Activated CD8-positive, alpha-beta memory T cell treated with anti-CD3 and anti-CD28 coated beads for 1 hour (primary cell): ENCODE data around the gene CTU2.

Experiments
- DNase-seq, 2 donors: peaks; one replicate each; pipeline ENCODE4 v3.0.0-alpha.2; 2020; ENCODE audit warnings: low read depth in 1 of 2; ENCODE audit errors: extremely low read depth in 1 of 2

Gene CTU2

DNA sequence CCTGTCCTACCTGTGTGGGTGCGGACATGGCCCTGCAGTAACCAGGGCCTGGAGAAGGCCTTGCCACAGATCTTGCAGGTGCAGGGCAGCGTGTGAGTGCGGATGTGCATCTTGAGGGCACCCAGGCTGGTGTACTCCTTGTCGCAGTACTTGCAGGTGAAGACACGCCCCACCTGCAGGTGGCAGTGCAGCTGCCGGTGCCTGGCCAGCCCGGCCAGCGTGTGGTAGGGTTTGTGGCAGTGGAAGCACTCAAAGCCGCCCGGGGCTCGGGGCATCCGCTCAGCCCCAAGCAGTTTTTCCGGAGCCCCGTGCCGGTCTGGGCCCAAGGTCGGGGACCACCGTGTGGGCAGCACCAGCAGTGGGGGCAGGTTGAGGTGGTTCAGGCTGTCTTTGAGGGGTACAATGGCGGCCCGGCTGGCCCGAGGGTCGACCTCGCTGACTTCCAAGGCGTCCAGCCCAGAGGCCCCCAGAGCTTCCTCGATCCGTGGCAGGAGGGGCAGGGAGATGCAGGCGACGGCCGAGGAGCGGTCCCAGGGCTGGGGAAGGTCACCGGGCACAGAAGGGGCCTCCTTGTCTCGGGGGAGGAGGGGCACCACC is 25.1 kb upstream of the CTU2 start:
- DNase-seq: no peak

DNA sequence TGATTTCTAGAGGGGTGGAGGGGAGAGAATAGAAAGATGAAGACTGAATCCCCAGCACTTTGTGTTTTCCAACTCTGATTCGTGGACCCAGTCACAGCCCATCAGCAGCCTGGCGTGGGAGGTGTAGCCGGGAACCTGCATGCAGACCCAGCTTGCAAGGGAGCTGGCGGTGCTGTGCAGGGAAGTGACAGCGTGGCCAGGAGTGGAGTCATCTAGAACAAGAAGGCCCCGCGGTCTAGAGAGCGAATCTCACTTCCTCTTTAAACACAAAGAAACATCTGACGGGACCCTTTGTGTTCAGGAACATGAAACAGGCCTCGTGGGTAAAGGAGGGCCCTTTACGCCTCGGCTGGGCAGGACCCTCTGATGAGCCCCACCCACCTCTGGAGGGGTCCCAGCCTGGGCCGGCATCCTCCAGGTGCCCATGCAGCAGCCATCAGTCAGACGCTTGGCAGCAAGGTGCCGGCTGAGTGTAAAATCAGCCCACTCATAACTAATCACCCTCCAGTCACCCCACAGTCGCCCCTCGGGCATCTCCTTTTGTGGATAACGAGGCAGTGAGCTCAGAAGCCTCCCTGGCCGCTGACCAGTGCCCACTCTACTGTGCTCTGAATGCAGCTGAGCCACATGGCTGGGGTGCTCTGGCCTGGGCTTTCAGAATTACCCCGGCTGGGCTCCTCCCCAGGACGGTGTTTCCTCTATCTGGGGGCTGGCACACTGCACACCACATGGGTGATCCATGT is 24.4 kb upstream of the CTU2 start:
- no peak for DNase-seq

DNA sequence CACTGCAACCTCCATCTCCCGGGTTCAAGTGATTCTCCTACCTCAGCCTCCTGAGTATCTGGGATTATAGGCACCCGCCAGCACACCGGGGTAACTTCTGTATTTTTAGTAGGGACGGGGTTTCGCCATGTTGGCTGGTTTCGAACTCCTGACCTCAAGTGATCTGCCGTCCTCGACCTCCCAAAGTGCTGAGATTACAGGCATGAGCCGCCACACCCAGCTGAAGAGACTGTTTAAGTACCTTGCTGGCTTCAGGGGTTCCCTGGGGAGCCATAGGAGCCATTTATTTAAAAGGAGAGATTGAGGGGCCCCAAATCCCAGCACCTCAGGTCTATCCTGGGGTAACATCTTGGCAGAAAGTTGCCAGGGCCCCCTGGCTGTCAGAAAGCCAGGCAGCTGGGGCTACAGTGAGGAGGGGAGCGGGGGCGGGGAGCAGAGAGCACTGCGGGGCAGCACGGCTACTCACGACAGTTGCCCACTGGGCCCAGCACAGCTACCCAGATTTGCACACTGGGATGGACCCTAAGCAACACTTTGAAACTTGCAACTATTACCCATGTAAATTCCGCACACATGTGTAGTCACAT is 21.6 kb upstream of the CTU2 start:
- DNase-seq: no peak

DNA sequence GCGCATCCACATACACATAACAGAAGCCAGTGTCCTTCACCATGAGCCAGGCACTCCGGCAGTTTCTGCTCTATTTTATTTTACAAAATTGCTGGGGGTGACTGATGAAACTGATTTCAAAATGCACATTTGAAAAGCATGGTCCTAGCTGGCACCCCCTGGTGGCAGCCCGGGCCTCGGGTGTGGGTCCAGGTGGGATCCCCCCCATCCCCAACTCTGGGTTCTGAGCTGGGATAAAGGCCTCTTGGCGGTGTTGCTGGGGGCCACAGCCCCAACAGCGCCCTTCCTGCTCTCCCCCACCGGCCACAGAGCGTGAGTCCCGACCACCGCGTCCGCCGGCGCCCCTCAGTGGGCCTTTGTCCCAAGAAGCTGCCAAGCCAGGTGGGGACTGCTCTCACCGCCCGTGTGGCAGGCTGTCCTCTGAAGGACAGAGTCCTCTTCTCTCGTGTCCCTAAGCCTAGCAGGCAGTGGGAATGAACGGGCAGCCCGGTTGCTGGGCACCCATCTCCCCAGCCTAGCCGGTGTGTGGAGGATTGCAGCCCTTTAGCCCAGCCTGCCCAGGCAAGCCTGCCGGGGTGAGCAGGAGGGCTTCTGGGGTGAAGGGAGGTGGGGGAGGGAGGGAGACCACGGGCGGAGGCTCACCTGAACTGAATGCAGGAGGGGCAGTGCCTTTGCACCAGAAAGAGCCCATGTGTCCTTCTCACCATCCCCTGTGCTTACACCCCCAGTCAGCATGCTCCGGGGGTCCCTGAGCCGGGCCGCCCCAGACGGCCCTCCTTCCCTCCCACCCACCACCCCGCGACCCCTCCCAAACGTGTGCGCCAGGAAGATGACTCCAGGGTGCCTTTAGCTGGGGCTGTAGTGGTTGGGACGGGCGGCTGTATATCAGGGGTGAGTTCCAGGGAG is 20.9 kb upstream of the CTU2 start:
- peak in 1 of 2 donors; percentile 61 for DNase-seq

DNA sequence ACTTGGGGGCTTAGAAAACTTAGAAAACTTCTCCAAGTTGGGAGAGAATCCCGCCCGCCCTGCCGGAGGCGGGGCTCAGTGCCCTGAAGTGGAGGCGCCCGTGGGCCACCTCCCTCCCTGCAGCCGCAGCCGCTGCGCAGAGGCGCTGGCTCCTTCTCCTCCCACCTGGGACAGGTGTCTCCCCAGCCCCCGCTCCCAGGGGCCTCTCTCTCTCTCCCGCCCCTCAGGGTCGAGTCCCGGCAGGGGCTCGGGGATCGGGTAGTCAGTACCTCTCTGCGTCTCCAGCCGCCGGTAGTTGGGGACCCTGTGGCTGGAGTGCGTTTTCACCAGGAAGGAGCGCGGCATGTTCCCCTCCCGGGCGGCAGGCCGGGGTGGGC is 20.3 kb upstream of the CTU2 start:
- DNase-seq: no peak

DNA sequence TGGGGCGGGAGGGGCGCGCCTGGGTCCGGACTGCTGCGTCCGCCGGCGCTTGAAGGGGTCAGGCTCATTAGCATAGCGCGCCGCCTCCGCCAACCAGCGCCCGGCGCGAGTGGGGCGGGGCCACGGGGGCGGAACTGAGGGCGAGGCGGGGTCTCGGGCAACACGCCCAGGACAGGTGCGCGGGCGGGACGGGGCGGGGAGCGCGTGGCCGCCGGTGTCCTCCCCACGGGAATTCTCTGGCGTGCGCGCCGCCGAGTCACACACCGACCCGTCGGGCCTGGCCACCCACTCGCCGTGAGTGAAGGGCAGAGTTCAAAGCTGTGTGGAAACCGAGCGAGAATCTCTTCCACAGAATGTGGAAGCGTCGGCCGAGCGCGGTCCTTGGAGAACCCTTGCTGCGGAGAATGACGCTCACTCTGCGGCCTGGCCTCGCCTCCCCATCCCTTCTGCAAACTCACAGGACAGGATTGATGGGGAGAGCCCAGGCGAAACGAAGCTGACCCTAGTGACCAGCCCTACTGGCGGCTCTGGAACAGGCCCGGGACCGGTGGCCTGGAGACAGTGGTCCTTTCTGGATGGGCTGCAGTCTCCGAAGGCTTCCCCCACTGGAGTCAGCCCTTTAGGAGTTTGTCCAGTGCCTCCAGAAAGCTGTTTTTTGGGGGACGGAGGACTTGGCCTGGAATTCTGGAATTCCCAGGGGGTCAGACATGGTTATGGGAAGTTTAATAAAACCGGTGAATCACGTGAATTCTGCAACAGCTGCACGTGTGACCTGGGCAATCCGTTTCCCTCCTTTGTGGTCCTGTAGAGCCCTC is 19.7 kb upstream of the CTU2 start, which contains the start of gene SNAI3:
Gene SNAI3 (minus strand): TSS at position 69 of the 815 bp plus-strand sequence. CDS start 101 bp downstream, outside the sequence.
- DNase-seq: peak in 1 of 2 donors; percentile 77

DNA sequence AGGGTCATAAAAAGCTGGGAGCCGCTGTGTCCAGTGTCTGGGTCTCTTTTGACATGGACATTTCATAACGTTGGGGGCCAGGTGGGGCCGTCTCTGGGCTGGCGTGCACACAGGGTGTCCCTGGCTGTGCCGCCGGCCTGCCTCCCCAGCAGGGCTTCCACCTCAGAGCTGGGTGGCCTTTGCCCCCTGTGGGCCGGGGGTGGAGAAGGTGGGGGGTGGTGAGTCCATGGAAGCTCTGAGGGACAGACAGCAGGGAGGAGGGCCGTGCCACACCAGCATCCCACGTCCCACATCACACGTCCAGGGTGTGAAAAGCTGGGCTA is 19.1 kb upstream of the CTU2 start:
- DNase-seq: no peak

DNA sequence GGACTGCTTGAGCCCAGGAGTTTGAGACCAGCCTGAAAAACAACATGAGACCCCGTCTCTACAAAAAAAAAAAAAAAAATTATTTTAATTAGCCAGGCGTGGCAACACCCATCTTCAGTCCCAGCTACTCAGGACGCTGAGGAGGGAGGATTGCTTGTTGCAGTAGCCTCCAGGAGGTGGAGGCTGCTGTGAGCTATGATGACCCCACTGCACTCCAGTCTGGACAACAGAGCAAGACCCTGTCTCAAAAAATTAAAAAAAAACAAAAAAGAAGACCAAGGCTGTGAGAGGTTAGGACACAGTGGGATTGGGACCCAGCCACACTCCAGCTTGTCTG is 18.7 kb upstream of the CTU2 start:
- DNase-seq: no peak

DNA sequence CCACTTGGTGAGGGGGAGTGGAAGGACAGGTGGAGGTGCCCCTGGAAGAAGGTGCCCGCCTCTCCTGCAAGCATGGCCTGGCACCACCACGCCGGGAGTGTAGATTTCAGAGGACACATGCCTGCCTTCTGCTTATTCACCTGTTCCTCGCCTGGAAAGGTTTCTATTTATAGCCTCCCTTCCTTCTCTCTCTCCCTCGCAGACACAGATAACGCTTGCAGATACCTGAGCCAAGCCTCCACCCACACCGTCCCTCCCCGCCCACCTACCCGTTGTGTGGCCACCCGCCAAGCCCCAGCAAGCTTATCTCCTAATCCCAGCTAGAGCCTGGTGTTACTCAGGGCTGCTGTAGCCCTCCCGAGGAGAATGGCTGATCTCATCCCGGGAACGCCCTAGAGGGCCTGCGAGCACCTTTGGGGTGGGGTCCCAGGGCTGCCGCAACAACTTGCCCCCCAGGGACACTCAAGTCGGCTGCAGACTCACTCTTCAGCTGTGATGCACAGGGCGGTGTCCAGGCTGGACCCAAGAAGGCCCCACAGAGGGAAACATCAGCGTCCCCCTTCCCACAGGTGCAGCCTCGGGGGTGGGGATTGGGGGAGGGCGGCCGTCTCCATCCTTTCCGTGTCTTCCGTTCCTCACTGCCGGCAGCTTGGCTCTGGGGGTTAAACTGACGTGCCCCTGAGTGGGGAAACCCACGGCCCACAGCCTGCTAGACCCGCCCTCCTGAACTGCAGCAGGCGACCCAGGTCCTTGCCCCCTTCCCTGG is 18.1 kb upstream of the CTU2 start:
- no peak for DNase-seq

DNA sequence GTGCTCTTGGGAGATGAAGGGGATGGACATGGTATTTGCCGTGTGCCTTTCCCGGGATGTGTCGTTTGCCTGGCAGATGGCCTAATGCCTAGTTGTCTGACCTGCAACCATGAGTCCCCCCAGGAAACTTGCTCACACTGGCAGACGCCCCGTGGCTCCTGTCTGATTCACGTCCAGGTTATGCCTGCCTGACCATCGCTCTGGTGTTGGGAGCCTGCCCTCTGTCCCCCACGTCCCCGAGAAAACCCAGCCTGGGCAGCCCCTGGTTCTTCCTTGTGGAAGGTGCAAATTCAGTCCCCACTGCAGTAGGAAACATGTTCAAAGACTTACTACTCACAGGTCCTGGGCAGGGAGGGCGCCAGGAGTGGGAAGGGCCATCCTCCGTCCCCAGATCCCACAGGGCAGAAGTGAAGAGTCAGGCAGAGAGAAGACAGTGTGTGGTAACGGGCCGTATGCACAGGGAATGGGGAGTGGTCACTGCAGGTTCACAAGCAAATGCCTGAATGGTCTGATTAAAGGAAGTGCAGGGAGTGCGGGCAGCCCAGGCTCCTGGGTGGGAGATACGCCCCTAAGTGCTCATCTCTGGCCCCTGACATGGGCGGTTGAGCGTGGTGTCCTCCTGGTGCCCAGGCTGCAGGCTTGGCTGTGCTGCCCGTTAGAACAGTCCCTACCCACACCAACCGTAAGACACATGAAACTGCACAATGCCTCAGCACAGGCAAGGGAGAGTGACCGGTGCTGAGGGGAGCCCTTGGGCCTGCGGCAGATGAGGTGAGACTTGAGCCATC is 15.8 kb upstream of the CTU2 start:
- no peak for DNase-seq

DNA sequence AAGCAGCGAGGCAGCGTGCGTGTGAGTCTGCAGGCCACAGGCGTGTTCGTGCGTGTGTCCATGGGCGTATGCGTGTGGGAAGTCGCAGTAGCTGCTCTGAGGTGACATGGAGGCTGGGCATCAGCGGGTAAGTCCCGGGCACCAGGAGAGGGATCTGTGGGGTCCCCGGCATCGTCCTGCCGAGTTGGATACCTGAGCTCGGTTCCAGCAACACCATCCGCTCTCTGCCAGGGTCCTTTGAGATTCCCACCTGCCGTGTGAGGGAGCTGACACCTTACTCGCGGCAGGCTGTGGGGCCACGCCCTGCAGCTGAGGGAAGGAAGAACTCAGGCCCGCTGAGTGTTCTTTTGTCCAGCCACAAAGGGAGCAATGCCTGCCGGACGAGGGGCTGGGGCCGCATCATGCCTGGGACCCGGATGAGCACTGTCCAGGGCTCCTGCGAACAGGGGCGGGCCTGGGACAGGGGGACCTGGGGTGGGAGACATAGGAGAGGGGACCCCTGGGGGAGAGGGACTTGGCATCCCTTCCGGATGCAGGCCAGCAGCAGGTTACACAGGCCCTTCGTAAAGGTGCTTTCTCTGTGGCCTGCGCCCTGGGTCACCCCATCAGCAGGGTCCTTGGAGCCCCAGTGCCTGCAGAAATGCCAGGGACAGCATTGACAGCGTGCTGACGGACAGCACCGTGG is 15.0 kb upstream of the CTU2 start:
- no peak for DNase-seq

DNA sequence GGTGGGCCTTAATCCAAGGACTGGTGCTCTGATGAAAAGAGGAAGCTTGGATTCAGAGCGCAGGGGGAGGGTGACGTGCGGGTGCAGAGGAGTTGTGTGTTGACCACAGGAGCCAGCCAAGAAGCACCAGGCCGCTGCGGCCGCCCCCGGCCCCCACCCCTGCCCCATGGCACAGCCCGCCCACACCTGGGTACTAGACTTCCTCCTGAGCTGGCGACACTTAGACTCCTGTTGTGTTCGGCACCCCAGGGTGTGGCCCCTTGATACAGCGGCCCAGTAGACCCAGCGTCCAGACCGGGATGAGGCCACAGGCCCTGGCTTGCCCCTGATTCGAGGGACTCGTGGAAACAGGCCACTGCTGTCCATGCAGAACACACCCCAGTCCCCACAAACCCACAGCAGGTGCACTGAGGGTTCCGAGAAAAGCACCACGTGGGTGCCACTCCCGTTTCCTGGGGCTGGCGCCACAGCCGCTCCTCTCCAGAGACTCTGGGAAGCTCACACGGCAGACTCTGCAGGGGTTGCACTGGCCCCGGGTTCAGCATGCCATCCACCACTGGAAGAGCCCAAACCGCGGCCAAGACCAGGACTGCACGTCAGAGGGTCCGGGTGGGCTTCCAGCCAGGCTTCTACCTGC is 14.3 kb upstream of the CTU2 start:
- DNase-seq: no peak

DNA sequence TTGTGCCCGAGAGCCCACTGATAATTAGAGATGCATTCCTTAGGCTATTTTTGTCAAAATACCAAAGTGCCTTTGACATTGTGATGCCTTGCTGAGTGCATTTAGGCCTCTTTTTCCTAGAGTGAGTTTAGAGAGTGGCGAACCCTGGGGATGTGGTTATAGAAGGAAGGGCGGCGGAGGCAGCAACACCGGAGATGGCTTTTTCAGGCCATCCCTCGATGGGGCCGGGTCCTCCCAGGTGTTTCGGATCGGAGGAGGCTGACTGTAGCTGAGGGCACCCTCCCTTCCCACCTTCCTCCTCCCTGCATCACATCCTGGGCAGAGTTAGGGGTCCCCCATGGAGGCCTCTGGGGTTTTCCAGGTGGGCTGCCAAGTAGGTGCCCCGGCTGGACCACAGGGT is 13.4 kb upstream of the CTU2 start:
- DNase-seq: no peak

DNA sequence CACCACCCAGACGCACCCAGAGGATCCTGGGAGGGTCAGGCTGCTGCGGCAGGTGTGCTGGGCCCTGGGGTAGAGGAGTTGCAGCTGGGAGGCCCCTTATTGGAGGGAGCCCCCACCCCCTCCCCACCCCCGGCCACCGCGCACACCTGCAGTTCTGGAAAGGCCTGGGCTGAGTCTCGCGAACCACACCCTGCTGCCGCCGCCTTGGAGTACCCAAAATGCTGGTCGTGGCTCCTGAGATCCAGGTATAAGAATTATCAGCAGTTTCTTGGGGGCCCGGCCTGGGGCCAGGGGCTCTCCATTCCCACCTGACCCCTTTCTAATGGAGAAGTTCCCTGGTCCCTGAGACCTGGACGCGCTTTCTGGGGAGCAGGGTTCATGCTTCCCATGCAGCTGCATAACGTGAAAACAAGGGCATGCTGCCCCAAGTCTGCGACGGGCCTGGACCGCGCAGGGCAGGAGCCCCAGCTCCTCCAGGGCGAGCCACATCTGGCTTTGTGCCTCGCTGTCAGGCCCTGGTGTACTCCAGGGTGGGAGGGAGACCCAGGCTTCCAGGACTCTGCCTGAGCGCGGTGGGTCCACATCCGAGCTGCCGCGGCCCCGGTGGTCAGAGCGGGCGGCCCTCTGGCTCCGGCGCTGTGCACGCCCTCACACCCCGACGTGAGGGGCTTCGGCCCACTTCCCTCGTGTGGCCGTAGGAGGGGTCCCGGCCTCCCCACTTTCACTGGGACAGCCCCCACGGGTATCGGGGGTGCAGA is 12.7 kb upstream of the CTU2 start:
- DNase-seq: no peak

DNA sequence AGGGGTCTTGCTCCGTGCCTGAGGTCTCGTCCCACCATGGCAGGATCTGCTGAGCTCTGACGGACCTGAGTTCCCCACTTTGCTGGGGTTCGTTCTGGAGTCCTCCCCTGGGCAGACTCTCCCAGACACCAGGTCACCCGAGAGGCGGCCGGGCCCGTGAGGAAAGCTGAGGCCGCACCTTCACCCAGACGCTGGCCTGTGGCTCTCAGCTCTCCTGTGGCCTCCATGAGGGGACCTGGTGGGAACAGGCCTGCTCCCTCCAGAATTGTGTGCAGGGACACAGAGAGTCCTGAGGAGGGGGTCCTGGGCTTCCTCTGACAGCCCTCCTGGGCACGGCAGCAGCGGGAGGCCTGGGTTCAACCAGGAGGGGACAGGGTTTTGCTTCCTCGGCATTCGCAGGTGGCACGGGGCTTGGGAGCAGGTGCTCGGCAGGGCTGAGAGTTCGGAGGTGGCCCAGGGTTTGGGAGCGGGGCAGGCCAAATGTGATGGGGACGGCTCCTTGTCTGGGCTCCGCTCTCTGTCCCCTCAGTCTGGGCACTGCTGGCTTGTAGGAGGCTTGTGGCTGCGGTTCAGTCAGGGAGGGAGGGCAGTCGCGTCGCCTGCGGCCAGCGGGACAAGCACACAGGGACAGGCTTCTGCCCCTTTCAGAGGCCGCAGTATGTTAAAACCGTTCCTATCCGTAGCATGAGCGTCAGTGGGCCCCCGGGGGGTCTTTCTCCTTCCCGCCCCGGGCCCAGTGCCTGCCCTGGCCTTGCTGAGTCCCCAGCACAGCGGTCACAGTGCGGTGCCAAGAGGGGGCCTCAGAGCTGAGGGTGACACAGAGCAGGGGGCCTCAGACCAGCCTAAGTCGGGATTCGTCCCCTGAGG is 11.8 kb upstream of the CTU2 start:
- DNase-seq: no peak

DNA sequence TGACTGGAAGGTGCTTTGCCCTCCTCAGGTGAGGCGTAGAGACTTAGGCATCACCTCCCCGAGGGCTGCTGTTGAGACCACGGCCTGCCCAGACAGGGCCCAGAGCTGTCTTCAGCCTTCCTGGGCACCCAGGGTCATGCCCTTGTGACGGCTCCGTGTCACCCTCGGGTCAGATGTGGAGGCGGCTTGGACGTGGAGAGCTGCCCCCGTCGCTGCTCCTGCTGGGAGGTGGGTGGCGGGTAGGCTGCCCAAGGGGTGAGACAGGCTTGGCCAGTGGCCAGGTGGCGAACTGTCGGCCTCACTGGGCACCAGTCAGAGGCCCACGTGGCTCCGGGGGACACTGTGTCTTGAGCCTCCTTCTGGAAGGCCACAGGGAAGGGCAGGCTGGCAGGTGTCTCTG is 11.1 kb upstream of the CTU2 start:
- DNase-seq: no peak

DNA sequence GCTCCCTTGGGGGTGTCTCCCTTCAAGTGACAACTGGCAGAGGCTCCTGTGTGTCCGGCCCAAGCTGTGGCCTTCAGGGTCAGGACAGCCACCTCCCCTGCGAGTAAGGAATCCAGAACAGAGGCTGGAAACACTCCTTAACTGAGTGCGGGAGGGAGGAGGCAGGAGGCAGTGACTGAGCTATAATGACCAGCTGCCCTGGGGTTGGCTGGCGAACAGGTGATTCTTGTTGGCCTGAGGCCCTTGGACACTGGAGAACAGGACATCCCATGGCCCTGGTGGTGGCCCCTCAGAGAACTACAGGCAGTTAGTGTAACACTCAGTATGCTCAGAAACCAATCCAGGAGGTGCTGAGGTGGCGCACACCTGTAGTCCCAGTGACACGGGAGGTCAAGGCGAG is 10.6 kb upstream of the CTU2 start:
- no peak for DNase-seq
